ENCODE results near the gene PARVG. TPM values are rescaled to one million over a fixed set of nuclear protein-coding genes. Genes with fewer than 3 reads are reported as not detected.
"Not testable (repeated sequence)": the region's sequence is repeated elsewhere in the genome, so short reads cannot be mapped to it uniquely, and the experiment has no call there.

The PARVG gene
- total RNA-seq, 4 donors from 2014 or later = 7.1 to 16.2 (median 11.2) TPM

DNA sequence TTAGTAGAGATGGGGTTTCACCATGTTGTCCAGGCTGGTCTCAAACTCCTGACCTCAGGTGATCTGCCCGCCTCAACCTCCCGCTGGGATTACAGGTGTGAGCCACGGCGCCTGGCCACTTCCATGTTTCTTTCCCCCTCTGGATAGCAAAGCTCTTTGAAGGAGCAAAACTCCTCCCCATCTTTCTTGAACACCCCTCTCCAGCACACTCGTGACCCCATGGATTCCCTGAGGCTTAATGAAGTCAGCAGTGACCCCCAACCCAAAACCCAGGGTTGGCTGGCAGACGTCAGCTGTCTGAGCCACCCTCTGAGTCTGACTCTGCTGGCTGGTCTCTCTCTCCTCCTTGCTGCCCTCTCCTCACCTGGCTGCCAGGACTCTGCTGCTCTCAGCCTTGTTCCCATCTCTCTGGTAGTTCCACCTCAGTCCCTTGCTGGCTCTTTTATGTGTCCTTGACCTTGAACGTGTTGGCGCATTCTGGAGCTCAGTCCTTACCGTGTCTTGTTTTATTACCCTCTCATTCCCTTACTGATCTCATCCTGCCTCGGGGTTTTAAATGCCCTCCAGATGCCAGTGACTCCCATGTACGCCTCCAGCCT lies 44.5 kb downstream of the PARVG start:
- peak; percentile 75 for DNase-seq (ENCODE audit: extremely low spot score)
- Histone ChIP-seq H3K4me1 (no peaks in the 10 kb centered on the region), H3K27ac (replicated peaks in 1 of 4) (no peak overlapping the region), H3K27me3 (peaks cover 0 to 21% (median 2%) of the 10 kb centered on the region in 4 donors), H3K9me3 (peaks cover 0 to 25% (median 13%) of the 10 kb centered on the region in 4 donors), H3K36me3 (no peaks in the 10 kb centered on the region), H3K4me3 (no peak overlapping the region)
- WGBS = 74% methylated on average over 10 of the region's 11 CpGs
- intact Hi-C loops (cut with DNase I) = no loop called here
- TF ChIP-seq, protein P1, sequence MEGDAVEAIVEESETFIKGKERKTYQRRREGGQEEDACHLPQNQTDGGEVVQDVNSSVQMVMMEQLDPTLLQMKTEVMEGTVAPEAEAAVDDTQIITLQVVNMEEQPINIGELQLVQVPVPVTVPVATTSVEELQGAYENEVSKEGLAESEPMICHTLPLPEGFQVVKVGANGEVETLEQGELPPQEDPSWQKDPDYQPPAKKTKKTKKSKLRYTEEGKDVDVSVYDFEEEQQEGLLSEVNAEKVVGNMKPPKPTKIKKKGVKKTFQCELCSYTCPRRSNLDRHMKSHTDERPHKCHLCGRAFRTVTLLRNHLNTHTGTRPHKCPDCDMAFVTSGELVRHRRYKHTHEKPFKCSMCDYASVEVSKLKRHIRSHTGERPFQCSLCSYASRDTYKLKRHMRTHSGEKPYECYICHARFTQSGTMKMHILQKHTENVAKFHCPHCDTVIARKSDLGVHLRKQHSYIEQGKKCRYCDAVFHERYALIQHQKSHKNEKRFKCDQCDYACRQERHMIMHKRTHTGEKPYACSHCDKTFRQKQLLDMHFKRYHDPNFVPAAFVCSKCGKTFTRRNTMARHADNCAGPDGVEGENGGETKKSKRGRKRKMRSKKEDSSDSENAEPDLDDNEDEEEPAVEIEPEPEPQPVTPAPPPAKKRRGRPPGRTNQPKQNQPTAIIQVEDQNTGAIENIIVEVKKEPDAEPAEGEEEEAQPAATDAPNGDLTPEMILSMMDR (IDR thresholded peaks at IDR 0.05) = no peak
- TF ChIP-seq EP300 (IDR thresholded peaks at IDR 0.05) (no peak), POLR2A (IDR thresholded peaks at IDR 0.05; ENCODE audit: low read depth) (no peak)

DNA sequence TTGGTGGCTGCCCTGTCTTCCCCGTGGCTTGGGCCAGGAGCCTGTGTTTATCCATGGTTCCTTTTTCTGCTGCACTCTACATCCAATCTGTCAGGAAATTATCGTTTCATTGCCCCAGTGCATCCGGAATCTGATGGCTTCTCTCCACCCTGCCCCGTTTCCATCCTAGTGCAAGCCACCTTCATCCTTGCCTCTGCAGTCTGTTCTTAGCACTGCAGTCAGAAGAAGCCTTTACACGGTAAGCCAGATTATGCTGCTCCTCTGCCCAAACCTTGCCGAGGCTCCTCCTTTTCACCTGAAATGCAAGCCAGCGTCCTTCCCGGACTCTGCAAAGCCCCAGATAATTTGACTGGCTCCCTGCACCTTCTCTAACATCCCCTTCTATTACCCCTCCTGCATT lies 45.1 kb downstream of the PARVG start:
- WGBS = 63% methylated on average over 8 of the region's 8 CpGs
- intact Hi-C loops (cut with DNase I) = no loop called here

DNA sequence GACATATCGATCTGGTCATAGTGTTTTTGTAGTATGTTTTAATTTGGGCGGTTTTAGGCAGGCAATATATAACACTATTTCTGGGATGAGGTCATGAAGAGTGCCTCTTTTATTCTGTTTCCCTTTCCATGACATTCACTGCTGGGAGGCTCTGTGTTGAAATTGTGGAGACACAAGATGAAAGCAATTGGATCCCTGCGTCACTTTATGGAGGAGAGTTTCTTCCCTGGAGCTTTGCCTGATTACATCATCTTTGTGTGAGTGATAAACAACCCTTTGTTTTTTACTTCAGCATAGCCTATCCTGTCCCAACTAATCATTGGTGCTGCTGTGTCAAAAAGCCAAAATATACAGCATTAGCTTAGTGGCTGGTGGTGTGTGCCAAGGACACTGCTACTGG lies 48.6 kb downstream of the PARVG start:
- H3K27ac ChIP-seq (replicated peaks in 1 of 4) = no peak overlapping the region
- intact Hi-C loops (cut with DNase I) = no loop called here
- H3K4me1 ChIP-seq = no peaks in the 10 kb centered on the region
- H3K36me3 ChIP-seq = no peaks in the 10 kb centered on the region
- H3K9me3 ChIP-seq = peaks cover 0 to 25% (median 13%) of the 10 kb centered on the region in 4 donors
- 82% methylated on average over 3 of the region's 3 CpGs for WGBS
- H3K4me3 ChIP-seq = no peak overlapping the region
- DNase-seq (ENCODE audit: extremely low spot score) = no peak
- H3K27me3 ChIP-seq = peaks cover 0 to 16% (median 0%) of the 10 kb centered on the region in 4 donors
- TF ChIP-seq EP300 (IDR thresholded peaks at IDR 0.05) = no peak
- TF ChIP-seq POLR2AphosphoS5 (IDR thresholded peaks at IDR 0.05) = no peak
- no peak for TF ChIP-seq POLR2A (IDR thresholded peaks at IDR 0.05; ENCODE audit: low read depth)
- TF ChIP-seq, protein P1 (IDR thresholded peaks at IDR 0.05) = no peak

More for the DNA sequence above, 45.1 kb downstream of the PARVG start:
- no peaks in the 10 kb centered on the region for H3K4me1 ChIP-seq
- peaks cover 0 to 21% (median 1%) of the 10 kb centered on the region in 4 donors for H3K27me3 ChIP-seq
- DNase-seq (ENCODE audit: extremely low spot score) = peak; percentile 72
- H3K27ac ChIP-seq (replicated peaks in 1 of 4) = no peak overlapping the region
- no peaks in the 10 kb centered on the region for H3K36me3 ChIP-seq
- H3K4me3 ChIP-seq = no peak overlapping the region
- peaks cover 0 to 25% (median 13%) of the 10 kb centered on the region in 4 donors for H3K9me3 ChIP-seq
- no peak for TF ChIP-seq POLR2AphosphoS5 (IDR thresholded peaks at IDR 0.05)
- TF ChIP-seq, protein P1 (IDR thresholded peaks at IDR 0.05) = no peak
- no peak for TF ChIP-seq EP300 (IDR thresholded peaks at IDR 0.05)
- TF ChIP-seq POLR2A (IDR thresholded peaks at IDR 0.05; ENCODE audit: low read depth) = no peak

DNA sequence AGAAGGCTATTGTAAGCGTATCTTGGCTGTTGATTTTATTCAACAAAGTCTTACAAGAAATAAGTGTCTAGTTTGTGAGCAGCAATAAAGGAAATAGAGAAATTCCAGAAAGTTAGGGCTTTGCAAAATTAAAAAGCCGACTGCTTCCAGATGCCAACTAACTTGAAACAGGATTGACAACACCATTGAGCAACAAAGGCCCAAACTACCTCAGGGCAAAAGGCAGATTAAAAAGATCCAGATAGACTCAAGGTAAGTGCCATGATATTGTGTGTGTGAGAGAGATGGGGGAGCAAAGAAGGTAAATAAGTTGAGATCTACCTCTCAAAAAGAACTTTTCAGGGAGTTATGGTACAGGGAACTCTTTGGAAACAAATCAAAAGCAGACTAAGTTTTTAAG lies 49.1 kb downstream of the PARVG start:
- Histone ChIP-seq H3K36me3 (no peaks in the 10 kb centered on the region), H3K9me3 (peaks cover 0 to 25% (median 13%) of the 10 kb centered on the region in 4 donors), H3K27ac (replicated peaks in 1 of 4) (no peak overlapping the region), H3K4me1 (no peaks in the 10 kb centered on the region), H3K27me3 (peaks cover 0 to 16% (median 0%) of the 10 kb centered on the region in 4 donors), H3K4me3 (no peak overlapping the region)
- no peak for TF ChIP-seq POLR2AphosphoS5 (IDR thresholded peaks at IDR 0.05)
- TF ChIP-seq POLR2A (IDR thresholded peaks at IDR 0.05; ENCODE audit: low read depth) = no peak
- TF ChIP-seq, protein P1 (IDR thresholded peaks at IDR 0.05) = no peak
- no peak for TF ChIP-seq EP300 (IDR thresholded peaks at IDR 0.05)
- WGBS = 87% methylated on average over 2 of the region's 2 CpGs
- no peak for DNase-seq (ENCODE audit: extremely low spot score)
- intact Hi-C loops (cut with DNase I) = no loop called here

DNA sequence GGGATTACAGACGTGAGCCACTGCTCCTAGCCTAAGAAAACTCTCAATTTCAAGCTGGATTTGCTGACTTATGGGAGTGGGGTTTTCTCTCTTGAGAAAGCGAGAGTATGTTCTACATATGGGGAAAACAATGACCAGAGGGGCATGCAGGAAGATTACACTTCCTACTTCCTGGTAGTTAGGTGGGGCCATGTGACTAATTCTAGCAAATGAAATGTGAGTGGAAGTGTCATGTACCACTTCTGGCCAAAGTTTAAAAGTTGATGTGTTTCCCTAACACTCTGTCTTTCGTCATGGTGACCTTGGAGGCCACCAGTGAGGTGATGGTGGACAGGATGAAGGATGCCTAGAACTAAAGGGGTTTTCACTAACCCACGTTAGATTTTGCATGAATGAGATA lies 50.5 kb downstream of the PARVG start:
- H3K27ac ChIP-seq (replicated peaks in 1 of 4) = no peak overlapping the region

DNA sequence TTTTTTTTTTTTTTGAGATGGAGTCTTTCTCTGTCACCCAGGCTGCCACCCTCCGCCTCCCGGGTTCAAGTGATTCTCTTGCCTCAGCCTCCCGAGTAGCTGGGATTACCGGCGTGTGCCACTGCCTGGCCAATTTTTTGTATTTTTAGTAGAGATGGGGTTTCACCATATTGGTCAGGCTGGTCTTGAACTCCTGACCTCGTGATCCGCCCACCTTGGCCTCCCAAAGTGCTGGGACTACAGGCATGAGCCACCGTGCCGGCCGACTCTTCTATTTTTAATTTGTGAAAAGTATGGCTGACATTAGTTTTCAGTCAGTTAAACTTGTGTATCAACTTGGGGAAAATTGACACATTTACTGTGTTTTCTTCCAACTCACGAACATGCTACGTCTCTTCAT lies 53.6 kb downstream of the PARVG start:
- H3K27me3 ChIP-seq; H3K4me3 ChIP-seq; H3K27ac ChIP-seq (replicated peaks in 1 of 4); DNase-seq (ENCODE audit: extremely low spot score); intact Hi-C loops (cut with DNase I); H3K36me3 ChIP-seq; H3K4me1 ChIP-seq: not testable (repeated sequence)
- H3K9me3 ChIP-seq = peaks cover 0 to 13% (median 8%) of the 10 kb centered on the region in 4 donors
- WGBS = 94% methylated on average over 12 of the region's 12 CpGs

More for the DNA sequence above, 50.5 kb downstream of the PARVG start:
- Histone ChIP-seq H3K27me3 (peaks cover 0 to 5% (median 0%) of the 10 kb centered on the region in 4 donors), H3K36me3 (no peaks in the 10 kb centered on the region), H3K9me3 (peaks cover 0 to 25% (median 13%) of the 10 kb centered on the region in 4 donors), H3K4me1 (no peaks in the 10 kb centered on the region), H3K4me3 (no peak overlapping the region)
- WGBS = 69% methylated on average over 4 of the region's 4 CpGs
- TF ChIP-seq POLR2A (IDR thresholded peaks at IDR 0.05; ENCODE audit: low read depth) (no peak), EP300 (IDR thresholded peaks at IDR 0.05) (no peak), POLR2AphosphoS5 (IDR thresholded peaks at IDR 0.05) (no peak)
- TF ChIP-seq, protein P1 (IDR thresholded peaks at IDR 0.05) = no peak
- intact Hi-C loops (cut with DNase I) = no loop called here
- no peak for DNase-seq (ENCODE audit: extremely low spot score)

Measured in esophagus muscularis mucosa (tissue), 4 donors.